Suprapubic skin (tissue), 4 donors: ENCODE results near the gene RNASE11. TPM values are rescaled to one million over a fixed set of nuclear protein-coding genes. Genes with fewer than 3 reads are reported as not detected.
"Not testable (repeated sequence)": the region's sequence is repeated elsewhere in the genome, so short reads cannot be mapped to it uniquely, and the experiment has no call there.

ENCODE experiments used
- DNase-seq, 2 donors: peaks; one replicate each; pipeline ENCODE4 v3.0.0-alpha.2; 2019; ENCODE audit warnings: low spot score in 2 of 2
- H3K27ac ChIP-seq: fragments of 200-600 bp; sonication (generic); one replicate; pipeline ENCODE4 v1.5.1; 2019
- H3K27me3 ChIP-seq: fragments of 200-600 bp; sonication (generic); one replicate; pipeline ENCODE4 v1.5.1; 2019
- H3K36me3 ChIP-seq: fragments of 200-600 bp; sonication (generic); one replicate; pipeline ENCODE4 v1.5.1; 2019
- H3K4me1 ChIP-seq: fragments of 200-600 bp; sonication (generic); one replicate; pipeline ENCODE4 v1.5.1; 2019
- H3K4me3 ChIP-seq: fragments of 200-600 bp; sonication (generic); one replicate; pipeline ENCODE4 v1.5.1; 2019; ENCODE audit warnings: mild to moderate bottlenecking
- H3K9me3 ChIP-seq: fragments of 200-600 bp; sonication (generic); one replicate; pipeline ENCODE4 v1.5.1; 2019
- CTCF ChIP-seq, 2 donors: fragments of 200-600 bp in 1 of 2; fragments of 450-650 bp in 1 of 2; sonication (generic) in 1 of 2; IDR thresholded peaks; one replicate each; pipeline ENCODE4 v1.5.1; 2016 to 2019; ENCODE audit warnings: antibody characterized with exemption in 2 of 2, mild to moderate bottlenecking in 1 of 2, moderate library complexity in 1 of 2
- EP300 ChIP-seq: sonication (generic); formaldehyde crosslinking; IDR thresholded peaks from one replicate; pipeline ENCODE4 v1.6.1; 2017; ENCODE audit warnings: antibody characterized with exemption
- POLR2A ChIP-seq, 2 donors: fragments of 450-650 bp; IDR thresholded peaks; one replicate each; pipeline ENCODE4 v1.6.1; 2017; ENCODE audit warnings: antibody characterized with exemption in 2 of 2, mild to moderate bottlenecking in 2 of 2, moderate library complexity in 2 of 2
- POLR2AphosphoS5 ChIP-seq, 3 donors: sonication (generic); formaldehyde crosslinking; IDR thresholded peaks; one replicate each; pipeline ENCODE4 v1.6.1; 2017; ENCODE audit warnings: antibody characterized with exemption in 3 of 3
- WGBS: methylation state at CpG from one replicate; pipeline ENCODE4 v1.1.5; 2018; 5-methylcytosine and 5-hydroxymethylcytosine counted together
- total RNA-seq, 4 donors: library from RNA; depleted of rRNA; stranded (reverse); fragments of >200 nt; gene quantifications; one replicate each; pipeline ENCODE4 v1.1.0, GENCODE V29; 2016

RNASE11 gene
- total RNA-seq, 4 donors from 2014 or later, result not detected

- no peak for TF ChIP-seq CTCF (IDR thresholded peaks at IDR 0.05)
- TF ChIP-seq POLR2AphosphoS5 (IDR thresholded peaks at IDR 0.05), result no peak
- TF ChIP-seq EP300, result no peak
- TF ChIP-seq POLR2A (IDR thresholded peaks at IDR 0.05), result no peak
Measured at GRCh38 chr14:20624495-20625070, 36.8 kb upstream of the RNASE11 start.

GRCh38 chr14:20623798-20624197 is 36.0 kb upstream of the RNASE11 start:
- no peaks in the 10 kb centered on the region for H3K27me3 ChIP-seq
- no peak for DNase-seq
- H3K27ac ChIP-seq, result no peak overlapping the region
- no peak overlapping the region for H3K4me3 ChIP-seq
- no peaks in the 10 kb centered on the region for H3K9me3 ChIP-seq
- TF ChIP-seq POLR2AphosphoS5 (IDR thresholded peaks at IDR 0.05) (no peak), POLR2A (IDR thresholded peaks at IDR 0.05) (no peak), CTCF (IDR thresholded peaks at IDR 0.05) (no peak), EP300 (no peak)
- H3K4me1 ChIP-seq, result peaks cover 38% of the 10 kb centered on the region
- no peaks in the 10 kb centered on the region for H3K36me3 ChIP-seq
- WGBS, result 62% methylated on average over 15 of the region's 15 CpGs

More at GRCh38 chr14:20624495-20625070, 36.8 kb upstream of the RNASE11 start:
- peak overlapping the region; percentile 30 for H3K4me3 ChIP-seq
- no peaks in the 10 kb centered on the region for H3K27me3 ChIP-seq
- H3K36me3 ChIP-seq, result no peaks in the 10 kb centered on the region
- peak; percentile 83 to 87 for DNase-seq
- H3K4me1 ChIP-seq, result peaks cover 38% of the 10 kb centered on the region
- no peaks in the 10 kb centered on the region for H3K9me3 ChIP-seq
- H3K27ac ChIP-seq, result no peak overlapping the region
- WGBS, result 7% methylated on average over 22 of the region's 22 CpGs

- Histone ChIP-seq H3K27ac (no peak overlapping the region), H3K36me3 (no peaks in the 10 kb centered on the region), H3K27me3 (no peaks in the 10 kb centered on the region), H3K4me1 (peaks cover 38% of the 10 kb centered on the region), H3K9me3 (no peaks in the 10 kb centered on the region), H3K4me3 (no peak overlapping the region)
- 42% methylated on average over 29 of the region's 29 CpGs for WGBS
- TF ChIP-seq CTCF (IDR thresholded peaks at IDR 0.05), result no peak
- TF ChIP-seq POLR2AphosphoS5 (IDR thresholded peaks at IDR 0.05), result no peak
- TF ChIP-seq EP300, result no peak
- TF ChIP-seq POLR2A (IDR thresholded peaks at IDR 0.05), result no peak
- no peak for DNase-seq
Measured at GRCh38 chr14:20622816-20623291, 35.1 kb upstream of the RNASE11 start.

GRCh38 chr14:20620798-20621478 is 33.1 kb upstream of the RNASE11 start:
- TF ChIP-seq POLR2A (IDR thresholded peaks at IDR 0.05), result no peak
- no peak for TF ChIP-seq CTCF (IDR thresholded peaks at IDR 0.05)
- no peak for TF ChIP-seq POLR2AphosphoS5 (IDR thresholded peaks at IDR 0.05)
- no peak for TF ChIP-seq EP300
- Histone ChIP-seq H3K27me3 (no peaks in the 10 kb centered on the region), H3K27ac (no peak overlapping the region), H3K9me3 (no peaks in the 10 kb centered on the region), H3K4me3 (no peak overlapping the region), H3K4me1 (peaks cover 24% of the 10 kb centered on the region), H3K36me3 (no peaks in the 10 kb centered on the region)
- 53% methylated on average over 2 of the region's 2 CpGs for WGBS
- DNase-seq, result no peak

GRCh38 chr14:20619688-20620087 is 31.9 kb upstream of the RNASE11 start:
- peaks cover 16% of the 10 kb centered on the region for H3K4me1 ChIP-seq
- H3K27ac ChIP-seq, H3K4me3 ChIP-seq, DNase-seq, H3K27me3 ChIP-seq, H3K9me3 ChIP-seq, H3K36me3 ChIP-seq: not testable (repeated sequence)
- 92% methylated on average over 6 of the region's 6 CpGs for WGBS
